Measurements from ENCODE around the gene CANT1. TPM values are rescaled to one million over a fixed set of nuclear protein-coding genes. Genes with fewer than 3 reads are reported as not detected.

The CANT1 gene
- total RNA-seq, 1 donor from 2014 or later: 23.1 TPM

GRCh38 chr17:79053251-79053925 is 43.8 kb upstream of the CANT1 start:
- Histone ChIP-seq H3K4me1 (no peaks in the 10 kb centered on the region), H3K27ac (no peak overlapping the region), H3K27me3 (no peaks in the 10 kb centered on the region), H3K36me3 (no peaks in the 10 kb centered on the region), H3K4me3 (no peak overlapping the region), H3K9me3 (no peaks in the 10 kb centered on the region)
- no peak for DNase-seq (ENCODE audit: extremely low spot score in 2 of 2)
- TF ChIP-seq POLR2A (IDR thresholded peaks at IDR 0.05): no peak
- no peak for TF ChIP-seq POLR2AphosphoS5 (IDR thresholded peaks at IDR 0.05; ENCODE audit: insufficient read depth in 1 of 2, low read depth in 1 of 2)
- TF ChIP-seq CTCF (IDR thresholded peaks at IDR 0.05): no peak
- intact Hi-C loops (cut with DNase I): no loop called here

GRCh38 chr17:79052131-79052530 is 42.6 kb upstream of the CANT1 start:
- intact Hi-C loops (cut with DNase I): no loop called here
- Histone ChIP-seq H3K4me1 (peaks cover 7% of the 10 kb centered on the region), H3K36me3 (no peaks in the 10 kb centered on the region)

GRCh38 chr17:79051306-79051705 is 41.7 kb upstream of the CANT1 start:
- H3K27ac ChIP-seq: no peak overlapping the region
- DNase-seq (ENCODE audit: extremely low spot score in 2 of 2): no peak
- no peak overlapping the region for H3K4me3 ChIP-seq
- no peaks in the 10 kb centered on the region for H3K36me3 ChIP-seq
- intact Hi-C loops (cut with DNase I): no loop called here
- peaks cover 13% of the 10 kb centered on the region for H3K4me1 ChIP-seq
- H3K9me3 ChIP-seq: no peaks in the 10 kb centered on the region
- TF ChIP-seq CTCF (IDR thresholded peaks at IDR 0.05) (no peak), POLR2A (IDR thresholded peaks at IDR 0.05) (no peak), POLR2AphosphoS5 (IDR thresholded peaks at IDR 0.05; ENCODE audit: insufficient read depth in 1 of 2, low read depth in 1 of 2) (no peak)
- no peaks in the 10 kb centered on the region for H3K27me3 ChIP-seq

More at GRCh38 chr17:79052131-79052530, 42.6 kb upstream of the CANT1 start:
- TF ChIP-seq CTCF (IDR thresholded peaks at IDR 0.05): no peak
- TF ChIP-seq POLR2A (IDR thresholded peaks at IDR 0.05): no peak
- no peak for TF ChIP-seq POLR2AphosphoS5 (IDR thresholded peaks at IDR 0.05; ENCODE audit: insufficient read depth in 1 of 2, low read depth in 1 of 2)
- DNase-seq (ENCODE audit: extremely low spot score in 2 of 2): no peak
- Histone ChIP-seq H3K27me3 (no peaks in the 10 kb centered on the region), H3K27ac (no peak overlapping the region), H3K4me3 (no peak overlapping the region), H3K9me3 (no peaks in the 10 kb centered on the region)

GRCh38 chr17:79050551-79050950 is 41.0 kb upstream of the CANT1 start:
- no peaks in the 10 kb centered on the region for H3K36me3 ChIP-seq
- DNase-seq (ENCODE audit: extremely low spot score in 2 of 2): no peak
- no peaks in the 10 kb centered on the region for H3K27me3 ChIP-seq
- H3K4me1 ChIP-seq: peaks cover 19% of the 10 kb centered on the region
- TF ChIP-seq POLR2A (IDR thresholded peaks at IDR 0.05) (no peak), POLR2AphosphoS5 (IDR thresholded peaks at IDR 0.05; ENCODE audit: insufficient read depth in 1 of 2, low read depth in 1 of 2) (no peak), CTCF (IDR thresholded peaks at IDR 0.05) (no peak)
- no peak overlapping the region for H3K4me3 ChIP-seq
- no peak overlapping the region for H3K27ac ChIP-seq
- H3K9me3 ChIP-seq: no peaks in the 10 kb centered on the region
- intact Hi-C loops (cut with DNase I): no loop called here

- Histone ChIP-seq H3K27me3 (no peaks in the 10 kb centered on the region), H3K9me3 (no peaks in the 10 kb centered on the region), H3K36me3 (no peaks in the 10 kb centered on the region), H3K4me3 (no peak overlapping the region), H3K4me1 (peaks cover 20% of the 10 kb centered on the region), H3K27ac (no peak overlapping the region)
- intact Hi-C loops (cut with DNase I): loop anchor here (5.0 kb wide), 1 partner anchor 32 kb away; no protein-coding TSS in a partner anchor
- TF ChIP-seq POLR2AphosphoS5 (IDR thresholded peaks at IDR 0.05; ENCODE audit: insufficient read depth in 1 of 2, low read depth in 1 of 2) (no peak), POLR2A (IDR thresholded peaks at IDR 0.05) (no peak)
- DNase-seq (ENCODE audit: extremely low spot score in 2 of 2): no peak
These were observed 40.3 kb upstream of the CANT1 start for GRCh38 chr17:79049821-79050220.
